Fibroblast of lung (primary cell): ENCODE measurements around the gene CAPN9.

ENCODE experiments used
- CTCF ChIP-seq, 2 donors: IDR thresholded peaks in 1 of 2; conservative IDR thresholded peaks in 1 of 2; 1 replicate in 1 of 2; 2 replicates in 1 of 2; pipeline ENCODE4 v1.5.1; 2011 to 2012; ENCODE audit warnings: low read length in 2 of 2, control low read depth in 1 of 2, inconsistent platforms in 1 of 2, low read depth in 1 of 2, mild to moderate bottlenecking in 1 of 2
- EZH2 ChIP-seq: IDR thresholded peaks from 2 replicates; pipeline ENCODE4 v1.5.1; 2012; ENCODE audit warnings: low read length, control low read depth, mild to moderate bottlenecking; ENCODE audit errors: missing control alignments

GRCh38 chr1:230820568-230820967 is 73.4 kb downstream of the CAPN9 start:
- TF ChIP-seq CTCF (conservative IDR thresholded peaks at IDR 0.05 in 1 of 2, IDR thresholded peaks at IDR 0.05 in 1 of 2; ENCODE audit: low read depth in 1 of 2, low read length in 2 of 2) (no peak), EZH2 (no peak)
